Measurements from ENCODE around the gene PRKAG3.

Gene PRKAG3

DNA sequence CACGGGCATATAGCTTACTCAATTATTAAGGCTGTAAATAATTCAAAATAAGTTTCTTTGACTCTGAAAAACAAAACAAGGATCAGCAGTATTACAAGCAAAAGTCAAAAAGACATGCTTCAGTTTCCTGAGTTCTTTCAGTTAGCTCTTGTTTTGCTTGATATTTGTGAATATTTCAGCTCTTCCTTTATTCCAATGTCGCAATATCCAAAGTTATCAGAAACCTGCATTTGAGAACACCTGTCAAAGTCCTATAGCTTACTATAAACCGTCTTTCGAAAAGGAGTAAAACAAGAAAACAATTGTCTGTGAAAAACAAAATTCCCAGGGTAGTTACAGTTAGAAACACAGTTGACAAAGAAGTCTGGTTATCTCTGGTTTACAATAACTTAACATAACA lies 34.9 kb downstream of the PRKAG3 start:
- Histone ChIP-seq H2AFZ (ENCODE audit: low read depth, low read length) (no peak overlapping the region), H3K4me1 (ENCODE audit: insufficient read depth, low read length) (no peaks in the 10 kb centered on the region), H3K79me2 (ENCODE audit: insufficient read depth, low read length) (no peaks in the 10 kb centered on the region), H4K20me1 (ENCODE audit: insufficient read depth, low read length) (no peaks in the 10 kb centered on the region), H3K27ac (ENCODE audit: low read length) (no peak overlapping the region), H3K4me2 (ENCODE audit: insufficient read depth, low read length) (no peak overlapping the region), H3K36me3 (ENCODE audit: insufficient read depth, low read length) (no peaks in the 10 kb centered on the region), H3K9ac (ENCODE audit: low read depth, low read length) (no peak overlapping the region), H3K27me3 (ENCODE audit: insufficient read depth, low read length, poor library complexity) (peaks cover 15% of the 10 kb centered on the region), H3K4me3 (ENCODE audit: low read depth in 1 of 2, low read length in 2 of 2) (no peak overlapping the region), H3K9me3 (ENCODE audit: insufficient read depth, low read length, severe bottlenecking) (no peaks in the 10 kb centered on the region)
- DNase-seq (no peak), ATAC-seq (ENCODE audit: insufficient read depth, low read depth) (no peak)
- TF ChIP-seq, protein P1, sequence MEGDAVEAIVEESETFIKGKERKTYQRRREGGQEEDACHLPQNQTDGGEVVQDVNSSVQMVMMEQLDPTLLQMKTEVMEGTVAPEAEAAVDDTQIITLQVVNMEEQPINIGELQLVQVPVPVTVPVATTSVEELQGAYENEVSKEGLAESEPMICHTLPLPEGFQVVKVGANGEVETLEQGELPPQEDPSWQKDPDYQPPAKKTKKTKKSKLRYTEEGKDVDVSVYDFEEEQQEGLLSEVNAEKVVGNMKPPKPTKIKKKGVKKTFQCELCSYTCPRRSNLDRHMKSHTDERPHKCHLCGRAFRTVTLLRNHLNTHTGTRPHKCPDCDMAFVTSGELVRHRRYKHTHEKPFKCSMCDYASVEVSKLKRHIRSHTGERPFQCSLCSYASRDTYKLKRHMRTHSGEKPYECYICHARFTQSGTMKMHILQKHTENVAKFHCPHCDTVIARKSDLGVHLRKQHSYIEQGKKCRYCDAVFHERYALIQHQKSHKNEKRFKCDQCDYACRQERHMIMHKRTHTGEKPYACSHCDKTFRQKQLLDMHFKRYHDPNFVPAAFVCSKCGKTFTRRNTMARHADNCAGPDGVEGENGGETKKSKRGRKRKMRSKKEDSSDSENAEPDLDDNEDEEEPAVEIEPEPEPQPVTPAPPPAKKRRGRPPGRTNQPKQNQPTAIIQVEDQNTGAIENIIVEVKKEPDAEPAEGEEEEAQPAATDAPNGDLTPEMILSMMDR (IDR thresholded peaks at IDR 0.05; ENCODE audit: borderline replicate concordance, extremely low read depth, low read length, poor library complexity, severe bottlenecking) = no peak
- TF ChIP-seq EZH2 (IDR thresholded peaks at IDR 0.05; ENCODE audit: borderline replicate concordance, low read depth, low read length, severe bottlenecking) = no peak

DNA sequence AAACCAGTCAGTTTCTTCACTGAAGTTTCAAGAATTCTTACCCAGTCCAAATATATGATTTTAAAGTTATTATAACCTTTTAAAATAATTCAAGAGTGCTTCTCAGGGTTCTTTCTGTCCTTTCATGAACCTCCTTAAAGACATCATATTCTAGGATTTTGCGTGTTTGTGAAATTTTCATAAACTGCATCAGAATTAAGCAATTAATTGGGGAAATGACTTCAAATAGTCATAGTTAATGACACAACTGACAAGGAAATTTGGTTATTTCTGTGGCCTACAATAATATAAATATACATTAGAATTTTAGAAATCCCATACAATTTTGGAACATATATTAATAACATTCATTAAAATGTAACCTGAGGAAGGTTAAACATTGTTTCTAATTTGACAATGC lies 39.2 kb downstream of the PRKAG3 start:
- Histone ChIP-seq H4K20me1 (ENCODE audit: insufficient read depth, low read length) (no peaks in the 10 kb centered on the region), H3K4me2 (ENCODE audit: insufficient read depth, low read length) (no peak overlapping the region), H3K9me3 (ENCODE audit: insufficient read depth, low read length, severe bottlenecking) (no peaks in the 10 kb centered on the region), H3K36me3 (ENCODE audit: insufficient read depth, low read length) (no peaks in the 10 kb centered on the region), H2AFZ (ENCODE audit: low read depth, low read length) (no peak overlapping the region), H3K9ac (ENCODE audit: low read depth, low read length) (no peak overlapping the region), H3K79me2 (ENCODE audit: insufficient read depth, low read length) (no peaks in the 10 kb centered on the region), H3K4me3 (ENCODE audit: low read depth in 1 of 2, low read length in 2 of 2) (no peak overlapping the region), H3K27ac (ENCODE audit: low read length) (no peak overlapping the region), H3K4me1 (ENCODE audit: insufficient read depth, low read length) (no peaks in the 10 kb centered on the region), H3K27me3 (ENCODE audit: insufficient read depth, low read length, poor library complexity) (no peaks in the 10 kb centered on the region)
- DNase-seq = no peak
- TF ChIP-seq, protein P1 (IDR thresholded peaks at IDR 0.05; ENCODE audit: borderline replicate concordance, extremely low read depth, low read length, poor library complexity, severe bottlenecking) = no peak
- no peak for TF ChIP-seq EZH2 (IDR thresholded peaks at IDR 0.05; ENCODE audit: borderline replicate concordance, low read depth, low read length, severe bottlenecking)
- ATAC-seq (ENCODE audit: insufficient read depth, low read depth) = no peak

DNA sequence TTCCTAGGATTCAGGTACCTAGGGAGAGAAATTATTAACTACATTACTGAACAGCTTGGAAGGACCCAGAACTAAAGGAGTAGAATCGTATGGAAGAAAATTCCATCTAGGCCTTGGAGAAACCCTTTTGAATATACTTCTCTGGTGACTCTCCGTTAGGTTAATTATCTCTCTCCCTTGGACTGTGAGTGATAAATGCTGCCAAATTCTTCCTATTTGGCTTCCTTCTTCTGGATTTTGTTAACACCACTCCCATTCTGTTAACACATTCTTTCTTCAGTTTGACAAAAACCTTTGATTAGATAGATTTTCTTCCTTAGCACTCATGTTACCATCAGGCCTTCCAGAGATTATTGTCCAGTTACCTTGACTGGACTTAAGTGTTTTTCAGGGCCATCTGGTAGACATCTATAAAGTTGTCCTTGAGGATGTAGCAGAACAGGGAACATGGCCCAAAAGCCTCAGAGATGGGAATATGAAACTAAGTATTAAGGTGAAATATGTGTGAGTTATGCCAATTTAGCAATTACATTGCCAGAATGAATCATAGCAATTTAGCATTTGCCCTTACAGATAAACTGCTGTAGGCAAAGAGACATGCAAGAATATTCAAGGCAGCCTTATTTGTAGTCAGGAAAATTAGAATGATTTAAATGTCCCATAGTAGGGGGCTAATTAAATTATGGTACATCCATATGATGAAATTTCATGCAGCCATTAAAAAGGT lies 42.9 kb downstream of the PRKAG3 start:
- no peaks in the 10 kb centered on the region for H3K9me3 ChIP-seq (ENCODE audit: insufficient read depth, low read length, severe bottlenecking)
- no peak overlapping the region for H3K4me3 ChIP-seq (ENCODE audit: low read depth in 1 of 2, low read length in 2 of 2)
- H3K9ac ChIP-seq (ENCODE audit: low read depth, low read length) = no peak overlapping the region
- H3K36me3 ChIP-seq (ENCODE audit: insufficient read depth, low read length) = no peaks in the 10 kb centered on the region
- H2AFZ ChIP-seq (ENCODE audit: low read depth, low read length) = no peak overlapping the region
- H3K27me3 ChIP-seq (ENCODE audit: insufficient read depth, low read length, poor library complexity) = no peaks in the 10 kb centered on the region
- DNase-seq = no peak
- no peaks in the 10 kb centered on the region for H3K79me2 ChIP-seq (ENCODE audit: insufficient read depth, low read length)
- no peak overlapping the region for H3K4me2 ChIP-seq (ENCODE audit: insufficient read depth, low read length)
- H3K4me1 ChIP-seq (ENCODE audit: insufficient read depth, low read length) = no peaks in the 10 kb centered on the region
- TF ChIP-seq, protein P1 (IDR thresholded peaks at IDR 0.05; ENCODE audit: borderline replicate concordance, extremely low read depth, low read length, poor library complexity, severe bottlenecking) = no peak
- TF ChIP-seq EZH2 (IDR thresholded peaks at IDR 0.05; ENCODE audit: borderline replicate concordance, low read depth, low read length, severe bottlenecking) = no peak
- H4K20me1 ChIP-seq (ENCODE audit: insufficient read depth, low read length) = no peaks in the 10 kb centered on the region; the same call in 1 of the 2 replicates
- ATAC-seq (ENCODE audit: insufficient read depth, low read depth) = no peak
- H3K27ac ChIP-seq (ENCODE audit: low read length) = no peak overlapping the region
